IMR-90 (cell line): Measurements from ENCODE around the gene LY86. TPM values are rescaled to one million over a fixed set of nuclear protein-coding genes. Genes with fewer than 3 reads are reported as not detected.

Experiments
- ATAC-seq: fragments of 200-7000 bp; cut with Tn5 transposase; 2 replicates; pipeline ENCODE4 v1.9.1; 2020; ENCODE audit warnings: low read depth, mild to moderate bottlenecking, moderate library complexity
- BruUV-seq: library from RNA; stranded (reverse); fragments of 400-500 nt; replicated peaks from 2 replicates; lab custom pipeline; 2021; lab: Mats Ljungman, UMichigan
- CTCF ChIA-PET: fragments of 300-600 bp; formaldehyde crosslinking; extraction: SDS; loops from one replicate; lab custom pipeline; 2021; ENCODE audit warnings: antibody characterized with exemption; lab: Yijun Ruan, JAX
- POLR2A ChIA-PET: fragments of 300-600 bp; sonication (Branson Sonifier 250); formaldehyde crosslinking; loops from one replicate; lab custom pipeline; 2022; ENCODE audit warnings: antibody characterized with exemption; ENCODE audit not compliant: unreplicated experiment; lab: Charles Lee
- DNase-seq: peaks from one replicate; pipeline ENCODE4 v3.0.0; 2013
- H2AFZ ChIP-seq: replicated peaks from 2 replicates; pipeline ENCODE3; 2013; ENCODE audit warnings: low read length, mild to moderate bottlenecking; ENCODE audit not compliant: poor library complexity
- H2AK5ac ChIP-seq: 2 replicates; pipeline ENCODE4 v1.6.1; 2013; ENCODE audit warnings: low read depth, low read length, inconsistent platforms
- H2AK9ac ChIP-seq: replicated peaks from 2 replicates; pipeline ENCODE3; 2013; ENCODE audit warnings: mild to moderate bottlenecking, low read depth, low read length, moderate library complexity; ENCODE audit not compliant: poor library complexity
- H2BK120ac ChIP-seq: 2 replicates; pipeline ENCODE4 v1.6.1; 2013; ENCODE audit warnings: low read depth, low read length, inconsistent platforms
- H2BK15ac ChIP-seq: 3 replicates; pipeline ENCODE4 v1.6.1; 2013; ENCODE audit warnings: low read depth, low read length, inconsistent platforms
- H2BK20ac ChIP-seq: 2 replicates; pipeline ENCODE4 v1.6.1; 2013; ENCODE audit warnings: low read depth, mild to moderate bottlenecking, inconsistent platforms, low read length, moderate library complexity
- H2BK5ac ChIP-seq: 2 replicates; pipeline ENCODE4 v1.6.1; 2013; ENCODE audit warnings: mild to moderate bottlenecking, low read depth, low read length, inconsistent platforms; ENCODE audit not compliant: poor library complexity, severe bottlenecking
- H3K14ac ChIP-seq: replicated peaks from 2 replicates; pipeline ENCODE4 v1.6.1; 2013; ENCODE audit warnings: low read depth, low read length, inconsistent platforms
- H3K18ac ChIP-seq: 2 replicates; pipeline ENCODE4 v1.6.1; 2013; ENCODE audit warnings: low read depth, low read length, control low read depth
- H3K23ac ChIP-seq: 2 replicates; pipeline ENCODE4 v1.6.1; 2013; ENCODE audit warnings: low read depth, low read length, inconsistent platforms
- H3K27ac ChIP-seq: 2 replicates; pipeline ENCODE4 v1.5.1; 2013; ENCODE audit warnings: mild to moderate bottlenecking, control low read depth, low read length; ENCODE audit not compliant: insufficient read depth
- H3K27me3 ChIP-seq: 2 replicates; pipeline ENCODE4 v1.6.1; 2013; ENCODE audit warnings: low read length; ENCODE audit not compliant: control insufficient read depth, insufficient read depth
- H3K36me3 ChIP-seq: 2 replicates; pipeline ENCODE4 v1.6.1; 2013; ENCODE audit warnings: low read length, mixed read lengths; ENCODE audit not compliant: control insufficient read depth, insufficient read depth
- H3K4ac ChIP-seq: 2 replicates; pipeline ENCODE4 v1.6.1; 2013; ENCODE audit warnings: low read depth, low read length, inconsistent platforms
- H3K4me1 ChIP-seq: 2 replicates; pipeline ENCODE4 v1.6.1; 2013; ENCODE audit warnings: low read length, mixed read lengths; ENCODE audit not compliant: control insufficient read depth, insufficient read depth
- H3K4me2 ChIP-seq: 2 replicates; pipeline ENCODE4 v1.6.1; 2013; ENCODE audit warnings: low read depth, mild to moderate bottlenecking, control low read depth, low read length, moderate library complexity
- H3K4me3 ChIP-seq: 2 replicates; pipeline ENCODE4 v1.5.1; 2013; ENCODE audit warnings: low read depth, mild to moderate bottlenecking, control low read depth, low read length, moderate library complexity; ENCODE audit not compliant: insufficient read depth
- H3K56ac ChIP-seq: 2 replicates; pipeline ENCODE4 v1.6.1; 2013; ENCODE audit warnings: low read length, inconsistent platforms; ENCODE audit not compliant: insufficient read depth; ENCODE audit errors: extremely low read depth
- H3K79me1 ChIP-seq, 2 experiments: 2 replicates each; pipeline ENCODE4 v1.6.1; 2013; ENCODE audit warnings: low read length in 2 of 2, inconsistent platforms in 1 of 2, low read depth in 1 of 2
- H3K9ac ChIP-seq: 2 replicates; pipeline ENCODE4 v1.6.1; 2013; ENCODE audit warnings: low read depth, low read length, control low read depth
- H3K9me1 ChIP-seq: 2 replicates; pipeline ENCODE4 v1.6.1; 2013; ENCODE audit warnings: low read length, inconsistent platforms; ENCODE audit not compliant: insufficient read depth
- H3K9me3 ChIP-seq: 2 replicates; pipeline ENCODE4 v1.6.1; 2013; ENCODE audit warnings: low read length; ENCODE audit not compliant: control insufficient read depth, insufficient read depth
- H4K20me1 ChIP-seq: 2 replicates; pipeline ENCODE4 v1.6.1; 2013; ENCODE audit warnings: low read length, inconsistent platforms; ENCODE audit not compliant: insufficient read depth
- H4K5ac ChIP-seq: 2 replicates; pipeline ENCODE4 v1.6.1; 2013; ENCODE audit warnings: mild to moderate bottlenecking, low read depth, low read length, control low read depth
- H4K8ac ChIP-seq, 2 experiments: 2 replicates each; pipeline ENCODE4 v1.6.1; 2013; ENCODE audit warnings: low read depth in 2 of 2, low read length in 2 of 2, control low read depth in 1 of 2, inconsistent platforms in 1 of 2
- H4K91ac ChIP-seq: 2 replicates; pipeline ENCODE4 v1.6.1; 2013; ENCODE audit warnings: low read depth, low read length, inconsistent platforms; ENCODE audit not compliant: insufficient read depth
- BHLHE40 ChIP-seq: fragments of 150-350 bp; IDR thresholded peaks from 2 replicates; pipeline ENCODE4 v1.6.1; 2016; ENCODE audit warnings: mild to moderate bottlenecking, low read depth, low read length
- CEBPB ChIP-seq: IDR thresholded peaks from 2 replicates; pipeline ENCODE4 v1.6.1; 2012; ENCODE audit warnings: low read depth, low read length, improper control_type of control experiment
- FOS ChIP-seq: fragments of 150-350 bp; IDR thresholded peaks from 2 replicates; pipeline ENCODE4 v1.6.1; 2016; ENCODE audit warnings: low read depth, low read length
- MAFK ChIP-seq: IDR thresholded peaks from 2 replicates; pipeline ENCODE4 v1.6.1; 2012; ENCODE audit warnings: low read depth, low read length, improper control_type of control experiment
- MAZ ChIP-seq: IDR thresholded peaks from 2 replicates; pipeline ENCODE4 v1.6.1; 2012; ENCODE audit warnings: low read depth, mild to moderate bottlenecking, low read length, improper control_type of control experiment, moderate library complexity, borderline replicate concordance
- NFE2L2 ChIP-seq: fragments of 150-350 bp; IDR thresholded peaks from 2 replicates; pipeline ENCODE4 v1.6.1; 2016; ENCODE audit warnings: low read depth, mild to moderate bottlenecking, low read length
- RAD21 ChIP-seq: IDR thresholded peaks from 2 replicates; pipeline ENCODE4 v1.6.1; 2012; ENCODE audit warnings: low read length, improper control_type of control experiment
- RCOR1 ChIP-seq: IDR thresholded peaks from 2 replicates; pipeline ENCODE4 v1.6.1; 2012; ENCODE audit warnings: mild to moderate bottlenecking, low read length, improper control_type of control experiment; ENCODE audit not compliant: insufficient replicate concordance
- RFX5 ChIP-seq: IDR thresholded peaks from 2 replicates; pipeline ENCODE4 v1.8.0; 2012; ENCODE audit warnings: low read depth, mild to moderate bottlenecking, low read length, moderate library complexity
- SMC3 ChIP-seq: fragments of 150-350 bp; IDR thresholded peaks from 2 replicates; pipeline ENCODE4 v1.6.1; 2016; ENCODE audit warnings: low read depth, mild to moderate bottlenecking, antibody characterized with exemption, low read length, moderate library complexity
- WGBS, 2 experiments: methylation state at CpG; one replicate each; pipeline versions ENCODE4 v1.1.5 to v1.1.7; 2013; ENCODE audit warnings: missing lambda C conversion rate in 2 of 2; ENCODE audit not compliant: insufficient read length in 1 of 2; ENCODE audit errors: extremely low coverage in 2 of 2; 5-methylcytosine and 5-hydroxymethylcytosine counted together
- dilution Hi-C: fragments of 300-500 bp; cut with HindIII; formaldehyde crosslinking; loops from one replicate; pipeline ENCODE4 v1.14.3; 2018; ENCODE audit warnings: low sequenced_read_pairs; ENCODE audit not compliant: unreplicated experiment
- in situ Hi-C: fragments of 300-500 bp; cut with MboI; formaldehyde crosslinking; loops from 3 replicates; pipeline ENCODE4 v1.14.3; 2019; ENCODE audit warnings: low sequenced_read_pairs, inconsistent platforms, mixed read lengths
- intact Hi-C: fragments of 100-400 bp; cut with micrococcal nuclease; formaldehyde crosslinking; loops from 2 replicates; pipeline ENCODE4 v1.10.0; 2022
- polyA plus RNA-seq, 3 experiments: library from polyadenylated mRNA; depleted of rRNA; stranded (reverse); fragments of >200 nt; gene quantifications; 2 replicates each; pipeline ENCODE4 v1.2.3, GENCODE V29; 2012; ENCODE audit warnings: low replicate concordance in 1 of 3
- total RNA-seq: library from RNA; depleted of rRNA; stranded (reverse); fragments of >200 nt; gene quantifications from 2 replicates; pipeline ENCODE4 v1.2.3, GENCODE V29; 2012
- TF ChIP-seq, protein P1 (sequence below): conservative IDR thresholded peaks from 2 replicates; pipeline ENCODE4 v1.5.1; 2012; ENCODE audit warnings: mild to moderate bottlenecking, low read depth, low read length, improper control_type of control experiment
- TF ChIP-seq, protein P2 (sequence below): fragments of 150-350 bp; IDR thresholded peaks from 2 replicates; pipeline ENCODE4 v1.6.1; 2017; ENCODE audit warnings: mild to moderate bottlenecking, antibody characterized with exemption, low read length, low read depth

LY86 gene
- total and polyA plus RNA-seq, 2 of the 4 experiments (the other 2 are of a cell fraction) = not detected

DNA sequence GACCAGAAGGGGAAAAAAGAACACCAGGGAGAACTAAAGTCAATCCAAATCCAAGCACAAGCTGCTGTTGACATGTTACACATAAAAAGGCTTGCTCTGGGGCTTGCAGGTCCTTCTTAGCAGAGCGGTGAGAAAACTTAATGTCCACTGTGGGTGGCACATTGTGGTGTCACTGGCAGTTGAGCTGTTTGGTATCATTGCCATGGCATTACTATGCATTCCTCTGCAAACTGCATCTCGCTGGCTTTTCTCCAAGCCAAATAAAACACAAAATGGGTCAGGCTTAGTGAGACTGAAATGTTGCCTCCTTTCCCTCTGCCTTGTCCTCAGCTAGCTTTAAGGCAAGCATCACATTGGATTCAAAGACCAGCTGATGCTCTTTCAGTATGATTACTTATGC lies 40.9 kb downstream of the LY86 start:
- no peaks in the 10 kb centered on the region for H3K27me3 ChIP-seq
- no peak overlapping the region for H4K5ac ChIP-seq
- dilution Hi-C loops = no loop called here

More for the DNA sequence above, 40.9 kb downstream of the LY86 start:
- Histone ChIP-seq H3K4me2 (no peak overlapping the region), H3K27ac (no peak overlapping the region), H2AK9ac (no peak overlapping the region), H4K8ac (no peak overlapping the region), H3K4me3 (no peak overlapping the region), H2BK5ac (no peak overlapping the region), H3K9me1 (no peaks in the 10 kb centered on the region), H3K9me3 (no peaks in the 10 kb centered on the region), H3K9ac (no peak overlapping the region), H4K91ac (no peak overlapping the region), H3K56ac (no peak overlapping the region), H3K14ac (no peak overlapping the region), H2BK15ac (no peak overlapping the region), H2AK5ac (no peak overlapping the region), H3K4ac (no peak overlapping the region), H2BK120ac (no peak overlapping the region), H2BK20ac (no peak overlapping the region), H3K4me1 (no peaks in the 10 kb centered on the region), H3K36me3 (no peaks in the 10 kb centered on the region), H3K79me1 (no peaks in the 10 kb centered on the region), H3K23ac (no peak overlapping the region), H3K18ac (no peak overlapping the region), H4K20me1 (no peaks in the 10 kb centered on the region), H2AFZ (no peak overlapping the region)
- POLR2A ChIA-PET = no interaction called here
- ATAC-seq (no peak), DNase-seq (no peak)
- intact Hi-C loops (no loop called here), in situ Hi-C loops (no loop called here)
- 20% methylated on average over 1 of the region's 2 CpGs; no CpG with 5 or more reads in 1 of the 2 experiments for WGBS, 2 experiments
- CTCF ChIA-PET = no interaction called here
- TF ChIP-seq, protein P1, sequence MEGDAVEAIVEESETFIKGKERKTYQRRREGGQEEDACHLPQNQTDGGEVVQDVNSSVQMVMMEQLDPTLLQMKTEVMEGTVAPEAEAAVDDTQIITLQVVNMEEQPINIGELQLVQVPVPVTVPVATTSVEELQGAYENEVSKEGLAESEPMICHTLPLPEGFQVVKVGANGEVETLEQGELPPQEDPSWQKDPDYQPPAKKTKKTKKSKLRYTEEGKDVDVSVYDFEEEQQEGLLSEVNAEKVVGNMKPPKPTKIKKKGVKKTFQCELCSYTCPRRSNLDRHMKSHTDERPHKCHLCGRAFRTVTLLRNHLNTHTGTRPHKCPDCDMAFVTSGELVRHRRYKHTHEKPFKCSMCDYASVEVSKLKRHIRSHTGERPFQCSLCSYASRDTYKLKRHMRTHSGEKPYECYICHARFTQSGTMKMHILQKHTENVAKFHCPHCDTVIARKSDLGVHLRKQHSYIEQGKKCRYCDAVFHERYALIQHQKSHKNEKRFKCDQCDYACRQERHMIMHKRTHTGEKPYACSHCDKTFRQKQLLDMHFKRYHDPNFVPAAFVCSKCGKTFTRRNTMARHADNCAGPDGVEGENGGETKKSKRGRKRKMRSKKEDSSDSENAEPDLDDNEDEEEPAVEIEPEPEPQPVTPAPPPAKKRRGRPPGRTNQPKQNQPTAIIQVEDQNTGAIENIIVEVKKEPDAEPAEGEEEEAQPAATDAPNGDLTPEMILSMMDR = no peak
- TF ChIP-seq MAFK = no peak
- TF ChIP-seq RFX5 = no peak
- TF ChIP-seq CEBPB = no peak
- no peak for TF ChIP-seq NFE2L2
- TF ChIP-seq SMC3 = no peak
- TF ChIP-seq BHLHE40 = no peak
- TF ChIP-seq MAZ = no peak
- TF ChIP-seq RCOR1 = no peak
- TF ChIP-seq FOS = no peak
- TF ChIP-seq RAD21 = no peak
- TF ChIP-seq, protein P2, sequence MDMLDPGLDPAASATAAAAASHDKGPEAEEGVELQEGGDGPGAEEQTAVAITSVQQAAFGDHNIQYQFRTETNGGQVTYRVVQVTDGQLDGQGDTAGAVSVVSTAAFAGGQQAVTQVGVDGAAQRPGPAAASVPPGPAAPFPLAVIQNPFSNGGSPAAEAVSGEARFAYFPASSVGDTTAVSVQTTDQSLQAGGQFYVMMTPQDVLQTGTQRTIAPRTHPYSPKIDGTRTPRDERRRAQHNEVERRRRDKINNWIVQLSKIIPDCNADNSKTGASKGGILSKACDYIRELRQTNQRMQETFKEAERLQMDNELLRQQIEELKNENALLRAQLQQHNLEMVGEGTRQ = no peak
- no TSS peak for BruUV-seq
